PC-3 (cell line): ENCODE measurements around the gene CYP4F2. TPM values are rescaled to one million over a fixed set of nuclear protein-coding genes. Genes with fewer than 3 reads are reported as not detected.
"Not testable (repeated sequence)": the region's sequence is repeated elsewhere in the genome, so short reads cannot be mapped to it uniquely, and the experiment has no call there.

ENCODE experiments used
- ATAC-seq: fragments of 200-7000 bp; cut with Tn5 transposase; 2 replicates; pipeline ENCODE4 v1.9.1; 2020; ENCODE audit warnings: mild to moderate bottlenecking, moderate library complexity
- BruUV-seq: library from RNA; stranded (reverse); fragments of 400-500 nt; replicated peaks from 2 replicates; lab custom pipeline; 2021; lab: Mats Ljungman, UMichigan
- CTCF ChIA-PET: fragments of 300-600 bp; sonication (Branson Sonifier 250); formaldehyde crosslinking; loops from one replicate; lab custom pipeline; 2022; ENCODE audit warnings: antibody characterized with exemption; lab: Charles Lee
- POLR2A ChIA-PET: fragments of 300-600 bp; sonication (Branson Sonifier 250); formaldehyde crosslinking; loops from one replicate; lab custom pipeline; 2022; ENCODE audit warnings: antibody characterized with exemption; ENCODE audit not compliant: unreplicated experiment; lab: Charles Lee
- DNase-seq: peaks from one replicate; pipeline ENCODE4 v3.0.0-alpha.2; 2015
- H2AFZ ChIP-seq: fragments of 300-600 bp; sonication (generic); 2 replicates; pipeline ENCODE4 v1.6.0; 2016; ENCODE audit warnings: antibody characterized with exemption, low read length
- H3F3A ChIP-seq: fragments of 300-600 bp; sonication (generic); one replicate; pipeline ENCODE4 v1.6.0; 2017; ENCODE audit warnings: antibody characterized with exemption, low read length, control low read depth, mild to moderate bottlenecking; ENCODE audit not compliant: unreplicated experiment
- H3K27ac ChIP-seq: fragments of 300-600 bp; sonication (generic); 2 replicates; pipeline ENCODE4 v1.5.1; 2016; ENCODE audit warnings: mild to moderate bottlenecking, low read length
- H3K27me3 ChIP-seq: fragments of 300-600 bp; sonication (generic); 2 replicates; pipeline ENCODE4 v1.6.1; 2016; ENCODE audit warnings: low read length, mixed read lengths
- H3K36me3 ChIP-seq: fragments of 300-600 bp; sonication (generic); 2 replicates; pipeline ENCODE4 v1.6.1; 2016; ENCODE audit warnings: low read depth, mixed run types, low read length, mixed read lengths
- H3K4me1 ChIP-seq: fragments of 300-600 bp; sonication (generic); 2 replicates; pipeline ENCODE4 v1.5.1; 2016; ENCODE audit warnings: low read length; ENCODE audit not compliant: insufficient read depth
- H3K4me2 ChIP-seq: fragments of 300-600 bp; sonication (generic); 2 replicates; pipeline ENCODE4 v1.6.0; 2016; ENCODE audit warnings: low read length
- H3K4me3 ChIP-seq: fragments of 300-600 bp; sonication (generic); 2 replicates; pipeline ENCODE4 v1.5.1; 2016; ENCODE audit warnings: mild to moderate bottlenecking, low read length, mixed read lengths
- H3K79me2 ChIP-seq: fragments of 300-600 bp; sonication (generic); 2 replicates; pipeline ENCODE4 v1.6.1; 2017; ENCODE audit warnings: low read length, mixed read lengths
- H3K9ac ChIP-seq: fragments of 300-600 bp; sonication (generic); 2 replicates; pipeline ENCODE4 v1.6.0; 2016; ENCODE audit warnings: mild to moderate bottlenecking, low read length
- H3K9me2 ChIP-seq: fragments of 300-600 bp; sonication (generic); replicated peaks from 2 replicates; pipeline ENCODE4 v1.6.1; 2016; ENCODE audit warnings: mixed run types, low read length, mixed read lengths
- H3K9me3 ChIP-seq: fragments of 300-600 bp; sonication (generic); 2 replicates; pipeline ENCODE4 v1.6.1; 2016; ENCODE audit warnings: low read length, mixed read lengths
- H4K20me1 ChIP-seq: fragments of 300-600 bp; sonication (generic); 2 replicates; pipeline ENCODE4 v1.6.1; 2016; ENCODE audit warnings: low read length, mixed read lengths
- CTCF ChIP-seq: fragments of 300-600 bp; sonication (generic); conservative IDR thresholded peaks from 2 replicates; pipeline ENCODE4 v1.5.1; 2017; ENCODE audit warnings: antibody characterized with exemption, low read depth, mild to moderate bottlenecking, low read length
- EZH2 ChIP-seq: fragments of 300-600 bp; sonication (generic); IDR thresholded peaks from one replicate; pipeline ENCODE4 v1.6.1; 2017; ENCODE audit warnings: antibody characterized with exemption, mild to moderate bottlenecking, low read length; ENCODE audit not compliant: unreplicated experiment
- EZH2phosphoT487 ChIP-seq: fragments of 300-600 bp; sonication (generic); IDR thresholded peaks from 2 replicates; pipeline ENCODE4 v1.6.1; 2018; ENCODE audit warnings: mild to moderate bottlenecking, antibody characterized with exemption, low read length, borderline replicate concordance
- intact Hi-C: fragments of 100-400 bp; cut with micrococcal nuclease; formaldehyde crosslinking; loops from 2 replicates; pipeline ENCODE4 v1.9.0; 2023
- total RNA-seq: library from RNA; depleted of rRNA; stranded (reverse); fragments of >200 nt; gene quantifications from 2 replicates; pipeline ENCODE4 v1.2.3, GENCODE V29; 2014

Gene CYP4F2
- total RNA-seq, 1 experiment from 2014 or later = not detected

GRCh38 chr19:15905026-15905425, 7.2 kb upstream of the CYP4F2 start:
- ATAC-seq (no peak), DNase-seq (no peak)
- POLR2A ChIA-PET = no interaction called here
- BruUV-seq = no TSS peak
- no peaks in the 10 kb centered on the region for H3K9me2 ChIP-seq
- peaks cover 28% of the 10 kb centered on the region for H3K27me3 ChIP-seq
- H3K4me1 ChIP-seq = no peaks in the 10 kb centered on the region
- no peaks in the 10 kb centered on the region for H3K9me3 ChIP-seq
- H3K27ac ChIP-seq = no peak overlapping the region
- no peak for TF ChIP-seq EZH2phosphoT487
- no peak for TF ChIP-seq CTCF
- TF ChIP-seq EZH2 = no peak
- H2AFZ ChIP-seq = no peak overlapping the region
- H3K4me3 ChIP-seq = no peak overlapping the region
- H3F3A ChIP-seq = no peaks in the 10 kb centered on the region
- no peaks in the 10 kb centered on the region for H3K79me2 ChIP-seq
- H3K36me3 ChIP-seq = no peaks in the 10 kb centered on the region
- CTCF ChIA-PET = no interaction called here
- intact Hi-C loops = no loop called here
- H4K20me1 ChIP-seq = no peaks in the 10 kb centered on the region
- H3K4me2 ChIP-seq = no peak overlapping the region
- H3K9ac ChIP-seq = no peak overlapping the region

GRCh38 chr19:15902898-15903297, 5.0 kb upstream of the CYP4F2 start:
- ATAC-seq, POLR2A ChIA-PET, BruUV-seq: not testable (repeated sequence)

GRCh38 chr19:15902254-15902653, 4.4 kb upstream of the CYP4F2 start:
- no peak overlapping the region for H3K4me3 ChIP-seq
- ChIA-PET POLR2A (no interaction called here), CTCF (no interaction called here)
- H3K79me2 ChIP-seq = no peaks in the 10 kb centered on the region
- TF ChIP-seq EZH2 (no peak), EZH2phosphoT487 (no peak), CTCF (no peak)
- no peaks in the 10 kb centered on the region for H3F3A ChIP-seq
- H3K9ac ChIP-seq = no peak overlapping the region
- H3K27ac ChIP-seq = no peak overlapping the region
- no peaks in the 10 kb centered on the region for H3K9me2 ChIP-seq
- H3K9me3 ChIP-seq = no peaks in the 10 kb centered on the region
- no TSS peak for BruUV-seq
- ATAC-seq = no peak
- H4K20me1 ChIP-seq = no peaks in the 10 kb centered on the region
- peaks cover 15% of the 10 kb centered on the region for H3K27me3 ChIP-seq
- intact Hi-C loops = no loop called here
- no peak overlapping the region for H3K4me2 ChIP-seq
- no peak overlapping the region for H2AFZ ChIP-seq
- no peak for DNase-seq
- H3K36me3 ChIP-seq = no peaks in the 10 kb centered on the region
- no peaks in the 10 kb centered on the region for H3K4me1 ChIP-seq

More at GRCh38 chr19:15902898-15903297, 5.0 kb upstream of the CYP4F2 start:
- H3K9me2 ChIP-seq, H3K4me3 ChIP-seq, H3K79me2 ChIP-seq, H3K27ac ChIP-seq, H3K9me3 ChIP-seq, H3K4me2 ChIP-seq, DNase-seq, H3K4me1 ChIP-seq, CTCF ChIA-PET, H4K20me1 ChIP-seq, H3F3A ChIP-seq, H3K9ac ChIP-seq, intact Hi-C loops, H2AFZ ChIP-seq, H3K36me3 ChIP-seq: not testable (repeated sequence)
- H3K27me3 ChIP-seq = peaks cover 15% of the 10 kb centered on the region
